GM10266 (cell line): Measurements from ENCODE around the gene MRPS11.

Source experiments
- DNase-seq: peaks from one replicate; pipeline ENCODE4 v3.0.0; 2012; ENCODE audit errors: extremely low spot score
- TF ChIP-seq, protein P1 (sequence below): IDR thresholded peaks from 2 replicates; pipeline ENCODE4 v1.5.1; 2012; ENCODE audit warnings: mild to moderate bottlenecking, low read depth; ENCODE audit not compliant: control insufficient read depth, insufficient read depth; ENCODE audit errors: missing control alignments

MRPS11 gene

DNA sequence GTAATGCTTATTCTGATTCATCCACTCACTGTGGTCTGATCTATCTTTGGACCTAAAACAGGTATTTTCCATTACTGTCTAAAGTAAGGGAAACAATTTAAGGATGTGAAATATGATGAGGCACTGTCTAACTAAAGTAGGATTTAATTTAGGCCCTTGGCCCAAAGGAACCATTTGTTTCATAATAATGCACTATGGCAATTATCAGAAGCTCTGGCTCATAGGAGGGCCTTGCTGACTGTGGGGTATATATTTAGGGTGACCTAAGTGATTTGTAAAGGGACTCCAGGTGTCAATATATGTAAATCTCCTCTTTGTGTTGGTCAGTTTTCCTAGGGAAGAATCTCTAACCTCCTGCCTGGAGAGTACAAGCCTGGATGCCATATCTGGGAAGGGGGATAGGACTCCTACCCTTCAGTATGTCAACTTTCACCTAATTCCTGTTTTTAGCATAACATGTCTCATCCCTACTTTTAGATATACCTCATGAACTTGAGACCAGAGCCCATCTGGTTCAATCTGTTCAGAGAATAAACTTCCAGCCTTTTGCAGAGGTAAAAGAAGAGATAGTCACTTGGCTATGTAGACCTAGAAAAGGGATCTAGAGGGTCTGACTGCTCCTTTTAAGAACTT lies 58.9 kb downstream of the MRPS11 start:
- no peak for DNase-seq
- TF ChIP-seq, protein P1, sequence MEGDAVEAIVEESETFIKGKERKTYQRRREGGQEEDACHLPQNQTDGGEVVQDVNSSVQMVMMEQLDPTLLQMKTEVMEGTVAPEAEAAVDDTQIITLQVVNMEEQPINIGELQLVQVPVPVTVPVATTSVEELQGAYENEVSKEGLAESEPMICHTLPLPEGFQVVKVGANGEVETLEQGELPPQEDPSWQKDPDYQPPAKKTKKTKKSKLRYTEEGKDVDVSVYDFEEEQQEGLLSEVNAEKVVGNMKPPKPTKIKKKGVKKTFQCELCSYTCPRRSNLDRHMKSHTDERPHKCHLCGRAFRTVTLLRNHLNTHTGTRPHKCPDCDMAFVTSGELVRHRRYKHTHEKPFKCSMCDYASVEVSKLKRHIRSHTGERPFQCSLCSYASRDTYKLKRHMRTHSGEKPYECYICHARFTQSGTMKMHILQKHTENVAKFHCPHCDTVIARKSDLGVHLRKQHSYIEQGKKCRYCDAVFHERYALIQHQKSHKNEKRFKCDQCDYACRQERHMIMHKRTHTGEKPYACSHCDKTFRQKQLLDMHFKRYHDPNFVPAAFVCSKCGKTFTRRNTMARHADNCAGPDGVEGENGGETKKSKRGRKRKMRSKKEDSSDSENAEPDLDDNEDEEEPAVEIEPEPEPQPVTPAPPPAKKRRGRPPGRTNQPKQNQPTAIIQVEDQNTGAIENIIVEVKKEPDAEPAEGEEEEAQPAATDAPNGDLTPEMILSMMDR = no peak

DNA sequence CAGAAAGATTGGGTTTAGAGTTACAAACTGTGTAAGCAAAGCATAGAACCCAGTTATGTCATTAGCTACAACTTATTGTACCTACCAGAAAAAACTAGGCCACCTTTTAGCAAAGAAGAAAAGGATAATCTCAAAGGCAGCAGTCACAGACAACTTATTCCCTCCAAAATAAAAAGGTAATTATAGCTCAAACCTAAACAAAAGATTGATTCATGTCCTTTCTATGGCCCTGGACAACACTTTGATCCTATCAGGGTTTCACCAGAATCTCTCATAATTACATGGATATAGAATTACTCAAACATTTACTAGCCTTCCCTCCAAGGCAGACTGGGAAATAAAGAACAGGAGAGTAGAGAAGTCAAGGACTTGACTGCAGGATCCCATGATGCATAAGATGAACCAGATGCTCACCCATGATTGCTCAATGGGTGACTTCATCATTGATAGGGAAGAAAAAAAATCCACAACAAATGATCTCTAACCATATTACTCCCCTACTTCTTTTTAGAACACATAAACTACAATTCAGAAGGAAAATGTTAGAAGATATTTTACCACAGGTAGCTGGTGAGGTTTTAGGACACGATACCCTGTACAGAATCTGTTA lies 61.6 kb downstream of the MRPS11 start:
- no peak for DNase-seq

More for the DNA sequence above, 61.6 kb downstream of the MRPS11 start:
- TF ChIP-seq, protein P1 = no peak
